ENCODE data around the gene A1BG. TPM values are rescaled to one million over a fixed set of nuclear protein-coding genes. Genes with fewer than 3 reads are reported as not detected.

A1BG gene
- total RNA-seq, 2 experiments from 2014 or later = 35.2 to 36.2 TPM

- Mint-ChIP-seq H3K36me3 (ENCODE audit: low read depth) (no peaks in the 10 kb centered on the region), H3K9me3 (no peaks in the 10 kb centered on the region), H3K27me3 (no peaks in the 10 kb centered on the region), H3K27ac (no peak overlapping the region), H3K4me1 (ENCODE audit: low read depth) (peaks cover 11% of the 10 kb centered on the region), H3K4me3 (no peak overlapping the region)
- intact Hi-C loops (cut with micrococcal nuclease) = no loop called here
- CTCF ChIA-PET = interaction anchor here (1.0 to 2.3 kb wide), 2 partner anchors 58 to 155 kb away, joined by 3 to 13 read pairs; partner anchors contain the start of gene ZBTB45
- ATAC-seq (no peak), DNase-seq (no peak)
- POLR2A ChIA-PET = interaction anchor here (1.1 to 3.9 kb wide), 4 partner anchors 10 to 32 kb away, joined by 4 to 30 read pairs (median 10); no protein-coding TSS in a partner anchor
- TF ChIP-seq CTCF (IDR thresholded peaks at IDR 0.05) = no peak
Measured at GRCh38 chr19:58364146-58364545, 10.9 kb upstream of the A1BG start.

- DNase-seq = peak; percentile 99
- Mint-ChIP-seq H3K36me3 (ENCODE audit: low read depth) (no peaks in the 10 kb centered on the region), H3K9me3 (no peaks in the 10 kb centered on the region), H3K4me3 (peak within 1 kb of the TSS; percentile 96), H3K4me1 (ENCODE audit: low read depth) (peaks cover 18% of the 10 kb centered on the region), H3K27me3 (no peaks in the 10 kb centered on the region), H3K27ac (peak within 1 kb of the TSS; percentile 97)
- ATAC-seq = peak; percentile 88
- no peak for TF ChIP-seq CTCF (IDR thresholded peaks at IDR 0.05)
- intact Hi-C loops (cut with micrococcal nuclease) = no loop called here
- ChIA-PET CTCF (interaction anchor here (1.0 to 2.3 kb wide), 4 partner anchors 14 to 157 kb away, joined by 3 to 13 read pairs (median 4); partner anchors contain the start of genes ZBTB45 and ZSCAN22), POLR2A (interaction anchor here (0.7 to 3.9 kb wide), 12 partner anchors 8 to 157 kb away, joined by 3 to 30 read pairs (median 4); partner anchors contain the start of genes RNF225, ZBTB45, ZNF8 and ZSCAN22)
Measured at GRCh38 chr19:58362272-58362994, 9.1 kb upstream of the A1BG start, which contains the start of gene ZNF497. Gene ZNF497, minus strand, starts transcription at chr19:58362751. Its CDS starts 5,116 bp downstream, at chr19:58357635.

GRCh38 chr19:58361900-58362271 is 8.6 kb upstream of the A1BG start:
- TF ChIP-seq CTCF (IDR thresholded peaks at IDR 0.05) = no peak
- Mint-ChIP-seq H3K27ac (peak overlapping the region; percentile 97), H3K4me3 (peak overlapping the region; percentile 96), H3K36me3 (ENCODE audit: low read depth) (no peaks in the 10 kb centered on the region), H3K27me3 (no peaks in the 10 kb centered on the region), H3K4me1 (ENCODE audit: low read depth) (peaks cover 20% of the 10 kb centered on the region), H3K9me3 (no peaks in the 10 kb centered on the region)
- ATAC-seq (peak; percentile 25), DNase-seq (peak; percentile 76)
- ChIA-PET CTCF (interaction anchor here (1.2 kb wide), 1 partner anchor 35 kb away, joined by 3 read pairs; the partner anchor contains the start of gene ZSCAN22), POLR2A (interaction anchor here (1.0 to 3.9 kb wide), 9 partner anchors 8 to 158 kb away, joined by 3 to 30 read pairs (median 6); partner anchors contain the start of genes RNF225, ZBTB45 and ZNF8)
- intact Hi-C loops (cut with micrococcal nuclease) = no loop called here

GRCh38 chr19:58357481-58358145 is 4.3 kb upstream of the A1BG start:
- H3K27me3 Mint-ChIP-seq = no peaks in the 10 kb centered on the region
- H3K27ac Mint-ChIP-seq = no peak overlapping the region
- no peak overlapping the region for H3K4me3 Mint-ChIP-seq
- ChIA-PET POLR2A (interaction anchor here (1.1 to 1.5 kb wide), 5 partner anchors 9 to 24 kb away, joined by 3 to 7 read pairs (median 4); no protein-coding TSS in a partner anchor), CTCF (no interaction called here)
- ATAC-seq (no peak), DNase-seq (no peak)
- TF ChIP-seq CTCF (IDR thresholded peaks at IDR 0.05) = no peak
- peaks cover 2% of the 10 kb centered on the region for H3K36me3 Mint-ChIP-seq (ENCODE audit: low read depth)
- H3K4me1 Mint-ChIP-seq (ENCODE audit: low read depth) = peaks cover 36% of the 10 kb centered on the region
- H3K9me3 Mint-ChIP-seq = no peaks in the 10 kb centered on the region
- intact Hi-C loops (cut with micrococcal nuclease) = no loop called here

All from activated CD8-positive, alpha-beta T cell treated with anti-CD3 and anti-CD28 coated beads for 36 hours (primary cell).